T-cell (primary cell): ENCODE data around the gene RAB36. TPM values are rescaled to one million over a fixed set of nuclear protein-coding genes. Genes with fewer than 3 reads are reported as not detected.

Experiments used
- ATAC-seq, 4 experiments: fragments of 200-7000 bp in 3 of 4; fragments of 150-1000 bp in 1 of 4; cut with Tn5 transposase; replicated peaks in 1 of 4; 1 replicate in 3 of 4; 2 replicates in 1 of 4; pipeline ENCODE4 v1.10.0; 2021; ENCODE audit warnings: moderate library complexity in 3 of 4, mild to moderate bottlenecking in 2 of 4, moderate number of reproducible peaks in 1 of 4
- CTCF ChIA-PET, 2 donors: fragments of 300-600 bp; sonication (Branson Sonifier 250); formaldehyde crosslinking; loops; one replicate each; lab custom pipeline; 2022; ENCODE audit warnings: antibody characterized with exemption in 2 of 2; lab: Charles Lee
- POLR2A ChIA-PET, 2 donors: fragments of 300-600 bp; sonication (Branson Sonifier 250); formaldehyde crosslinking; loops; one replicate each; lab custom pipeline; 2022; ENCODE audit warnings: antibody characterized with exemption in 2 of 2; lab: Charles Lee
- DNase-seq, 35 experiments: peaks; one replicate each; pipeline versions ENCODE4 v3.0.0 to v3.0.0-alpha.2; 2013 to 2023
- H3K27ac ChIP-seq: one replicate; pipeline ENCODE4 v1.5.1; 2013; ENCODE audit warnings: low read length
- H3K27me3 ChIP-seq, 2 experiments: replicated peaks in 1 of 2; 1 replicate in 1 of 2; 2 replicates in 1 of 2; pipeline versions ENCODE4 v1.6.1 to v1.7.0; 2013; ENCODE audit warnings: low read length in 1 of 2, mixed read lengths in 1 of 2; ENCODE audit not compliant: control insufficient read depth in 2 of 2, insufficient read depth in 2 of 2; ENCODE audit errors: extremely low read depth in 1 of 2
- H3K36me3 ChIP-seq, 2 donors: 1 replicate in 1 of 2; 2 replicates in 1 of 2; pipeline versions ENCODE4 v1.6.1 to v1.7.0; 2013; ENCODE audit warnings: low read length in 1 of 2; ENCODE audit not compliant: control insufficient read depth in 2 of 2, insufficient read depth in 1 of 2; ENCODE audit errors: extremely low read depth in 1 of 2
- H3K4me1 ChIP-seq, 2 experiments: 1 replicate in 1 of 2; 2 replicates in 1 of 2; pipeline versions ENCODE4 v1.6.1 to v1.7.0; 2013; ENCODE audit warnings: low read length in 2 of 2, mixed read lengths in 1 of 2; ENCODE audit not compliant: insufficient read depth in 2 of 2, control insufficient read depth in 1 of 2; ENCODE audit errors: extremely low read depth in 1 of 2
- H3K4me3 ChIP-seq, 2 donors: 1 replicate in 1 of 2; 2 replicates in 1 of 2; pipeline versions ENCODE4 v1.5.1 to v1.7.0; 2013; ENCODE audit warnings: mild to moderate bottlenecking in 2 of 2, low read length in 1 of 2, moderate library complexity in 1 of 2; ENCODE audit not compliant: control insufficient read depth in 1 of 2; ENCODE audit errors: extremely low read depth in 1 of 2
- H3K9me3 ChIP-seq: 2 replicates; pipeline ENCODE4 v1.7.0; 2013
- H3K27ac Mint-ChIP-seq, 2 donors: one replicate each; pipeline ENCODE4 v1.8.0; 2020 to 2021; ENCODE audit warnings: mild to moderate bottlenecking in 2 of 2, mixed read lengths in 2 of 2
- H3K27me3 Mint-ChIP-seq, 2 donors: one replicate each; pipeline ENCODE4 v1.8.0; 2021 to 2022; ENCODE audit warnings: mixed read lengths in 2 of 2
- H3K36me3 Mint-ChIP-seq: one replicate; pipeline ENCODE4 v1.8.0; 2021; ENCODE audit warnings: mixed read lengths
- H3K4me1 Mint-ChIP-seq, 3 donors: one replicate each; pipeline ENCODE4 v1.8.0; 2020 to 2022; ENCODE audit warnings: mixed read lengths in 3 of 3, mild to moderate bottlenecking in 1 of 3
- H3K4me3 Mint-ChIP-seq, 3 donors: one replicate each; pipeline ENCODE4 v1.8.0; 2020 to 2022; ENCODE audit warnings: mild to moderate bottlenecking in 3 of 3, mixed read lengths in 3 of 3, moderate library complexity in 3 of 3
- H3K9me3 Mint-ChIP-seq, 3 donors: one replicate each; pipeline ENCODE4 v1.8.0; 2020 to 2022; ENCODE audit warnings: mixed read lengths in 3 of 3
- WGBS: methylation state at CpG from one replicate; pipeline ENCODE4 v1.1.5; 2013; ENCODE audit warnings: missing lambda C conversion rate; ENCODE audit not compliant: insufficient coverage; 5-methylcytosine and 5-hydroxymethylcytosine counted together
- total RNA-seq, 35 experiments: library from RNA in 6 of 35; stranded (reverse) in 6 of 35; fragments of 120-200 nt in 1 of 35; gene quantifications; one replicate each; pipeline versions ENCODE4 v1.2.1 to v1.2.4 and lab custom pipeline; 2013 to 2026

Gene RAB36
- total RNA-seq, 5 donors from 2014 or later (not counting 1 experiment from before 2014, with no cell fraction given), result 0.18 to 1.8 (median 0.47) TPM

DNA sequence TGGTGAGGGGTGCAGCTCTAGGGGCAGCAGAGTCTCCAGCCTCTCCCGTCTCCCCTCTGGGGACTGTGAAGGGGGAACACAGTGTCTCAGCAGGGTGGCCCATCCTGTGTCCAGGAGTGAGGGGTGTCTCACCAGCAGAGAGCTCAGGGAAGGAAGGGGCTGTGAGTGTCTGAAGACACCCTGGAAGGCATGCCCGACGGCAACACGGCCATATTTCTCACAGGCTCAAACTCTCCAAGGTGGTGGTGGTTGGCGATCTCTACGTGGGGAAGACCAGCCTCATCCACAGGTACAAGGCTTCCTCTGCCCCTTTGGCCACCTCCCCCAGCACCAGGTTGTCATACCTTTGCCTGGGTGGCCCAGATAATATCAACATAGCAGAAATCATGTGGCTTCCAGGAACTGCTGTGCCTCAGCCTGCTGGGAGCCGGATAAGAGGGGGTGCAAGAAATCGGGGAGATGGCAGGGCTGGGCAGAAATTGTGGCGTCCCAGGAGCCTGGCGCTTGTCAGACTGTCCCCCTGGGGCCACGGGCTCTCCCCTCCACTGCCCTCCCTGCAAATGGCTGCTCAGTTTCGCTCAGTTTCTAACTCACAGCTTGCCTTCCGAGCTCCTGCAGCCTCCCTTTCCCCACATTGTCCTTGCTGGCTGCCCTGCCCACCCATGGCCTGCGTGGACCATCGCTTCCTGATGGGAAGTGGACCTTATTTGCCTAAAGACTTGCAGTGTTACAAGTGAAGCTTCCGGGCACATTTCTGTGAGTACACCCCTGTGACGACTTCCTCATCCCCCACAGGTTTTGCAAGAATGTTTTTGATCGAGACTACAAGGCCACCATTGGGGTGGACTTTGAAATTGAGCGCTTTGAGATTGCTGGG, 7.2 kb downstream of the RAB36 start:
- WGBS, result 80% methylated on average over 8 of the region's 19 CpGs
- Histone ChIP-seq H3K4me1 (peaks cover 12 to 21% of the 10 kb centered on the region in 2 experiments), H3K27ac (peak overlapping the region; percentile 43), H3K9me3 (no peaks in the 10 kb centered on the region), H3K27me3 (no peaks in the 10 kb centered on the region), H3K4me3 (no peak overlapping the region), H3K36me3 (no peaks in the 10 kb centered on the region)
- peaks cover 10 to 20% (median 16%) of the 10 kb centered on the region in 3 donors for H3K4me1 Mint-ChIP-seq
- H3K27ac Mint-ChIP-seq, result peak overlapping the region; percentile 76 to 85
- peak overlapping the region in 1 of 3 donors; percentile 40 for H3K4me3 Mint-ChIP-seq
- ChIA-PET POLR2A (no interaction called here), CTCF (interaction anchor here in 1 of 2 donors (0.8 kb wide), 1 partner anchor 23 kb away, joined by 3 read pairs; no protein-coding TSS in a partner anchor)
- peak in 2 of 4 experiments; percentile 38 to 40 for ATAC-seq
- no peaks in the 10 kb centered on the region for H3K27me3 Mint-ChIP-seq
- no peaks in the 10 kb centered on the region for H3K9me3 Mint-ChIP-seq
- DNase-seq, result no peak
- H3K36me3 Mint-ChIP-seq, result no peaks in the 10 kb centered on the region

DNA sequence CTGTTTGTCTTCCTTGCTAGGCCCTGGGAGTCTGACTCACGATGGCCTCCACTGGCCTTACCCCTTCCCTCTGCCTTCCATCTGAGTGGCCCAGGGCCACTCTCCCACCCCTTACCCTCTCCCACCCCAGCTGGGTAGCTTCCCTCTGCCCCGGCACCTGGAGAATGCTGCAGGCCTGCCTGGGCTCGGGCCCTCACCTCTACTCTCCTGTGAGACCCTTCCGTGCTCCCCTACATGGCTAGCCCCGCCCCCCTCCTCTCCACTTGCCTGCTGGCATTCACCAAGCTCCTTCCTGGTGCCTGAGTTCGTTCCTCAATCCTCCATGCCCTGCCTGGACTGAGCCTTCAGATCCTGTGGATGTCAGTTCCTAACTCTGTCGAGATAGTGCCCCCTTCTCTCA, 8.7 kb downstream of the RAB36 start:
- no peak overlapping the region for H3K27ac Mint-ChIP-seq
- DNase-seq (no peak), ATAC-seq (no peak)
- H3K4me1 Mint-ChIP-seq, result peaks cover 10 to 20% (median 16%) of the 10 kb centered on the region in 3 donors
- Histone ChIP-seq H3K27ac (no peak overlapping the region), H3K36me3 (peaks cover 0 to under 1% of the 10 kb centered on the region in 2 donors), H3K4me1 (peaks cover 12 to 21% of the 10 kb centered on the region in 2 experiments), H3K27me3 (no peaks in the 10 kb centered on the region), H3K4me3 (no peak overlapping the region), H3K9me3 (no peaks in the 10 kb centered on the region)
- peak overlapping the region in 1 of 3 donors; percentile 40 for H3K4me3 Mint-ChIP-seq
- H3K9me3 Mint-ChIP-seq, result no peaks in the 10 kb centered on the region
- no peaks in the 10 kb centered on the region for H3K27me3 Mint-ChIP-seq
- WGBS, result 96% methylated on average over 5 of the region's 7 CpGs
- H3K36me3 Mint-ChIP-seq, result no peaks in the 10 kb centered on the region
- ChIA-PET POLR2A (interaction anchor here (0.6 kb wide), 3 partner anchors 9 to 16 kb away, joined by 7 to 10 read pairs (median 7); partner anchors contain the start of gene RSPH14 (in 1 of the 2)), CTCF (interaction anchor here (0.6 to 0.7 kb wide), 3 partner anchors 16 to 354 kb away, joined by 3 to 5 read pairs (median 3); no protein-coding TSS in a partner anchor)

DNA sequence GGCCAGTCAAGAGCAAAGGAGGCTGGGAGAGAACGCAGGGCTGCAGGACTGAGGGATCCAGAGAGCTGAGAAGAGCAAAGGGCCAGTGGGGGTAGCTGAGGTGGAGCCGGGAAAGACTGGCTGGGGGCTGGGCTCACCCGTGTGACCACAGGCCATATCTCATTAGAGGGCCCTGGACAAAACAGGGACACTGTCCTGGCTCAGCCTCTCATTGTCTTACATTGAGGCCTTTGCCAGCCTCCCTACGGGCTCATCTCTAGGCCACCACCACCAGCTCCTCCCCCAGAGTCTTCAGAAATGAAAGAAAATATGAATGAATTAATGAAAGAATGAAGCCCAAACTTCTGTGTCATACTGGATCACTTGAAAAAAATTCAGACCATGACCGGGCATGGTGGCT, 9.2 kb downstream of the RAB36 start:
- ChIA-PET POLR2A (no interaction called here), CTCF (no interaction called here)
- 92% methylated on average over 2 of the region's 5 CpGs for WGBS
- Histone ChIP-seq H3K27ac (no peak overlapping the region), H3K9me3 (no peaks in the 10 kb centered on the region), H3K27me3 (no peaks in the 10 kb centered on the region), H3K36me3 (peaks cover 0 to 2% of the 10 kb centered on the region in 2 donors), H3K4me1 (peaks cover 12 to 21% of the 10 kb centered on the region in 2 experiments), H3K4me3 (no peak overlapping the region)
- no peak for ATAC-seq
- Mint-ChIP-seq H3K36me3 (no peaks in the 10 kb centered on the region), H3K27me3 (no peaks in the 10 kb centered on the region), H3K4me1 (peaks cover 10 to 20% (median 16%) of the 10 kb centered on the region in 3 donors), H3K9me3 (no peaks in the 10 kb centered on the region), H3K4me3 (no peak overlapping the region), H3K27ac (no peak overlapping the region)
- no peak for DNase-seq

DNA sequence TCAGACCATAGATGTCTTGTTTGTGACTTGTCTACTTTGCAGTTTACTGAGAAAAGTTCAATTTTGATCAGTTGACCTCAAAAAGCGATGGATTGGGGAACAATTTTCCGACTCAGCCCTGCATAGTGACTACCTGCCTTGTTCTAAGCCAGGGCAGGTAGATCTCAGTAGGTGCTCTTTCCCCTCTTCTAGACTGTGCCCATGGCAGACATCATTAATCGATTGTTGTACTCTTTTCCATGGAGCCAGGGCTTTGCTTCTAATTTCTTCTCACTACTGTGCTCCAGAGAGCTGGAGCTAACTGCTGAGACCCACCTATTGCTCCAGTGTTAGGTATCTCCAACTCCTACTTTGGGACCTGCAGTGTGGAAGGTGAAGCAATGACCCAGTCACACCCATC, 9.9 kb downstream of the RAB36 start:
- Mint-ChIP-seq H3K4me3 (no peak overlapping the region), H3K36me3 (no peaks in the 10 kb centered on the region), H3K27me3 (no peaks in the 10 kb centered on the region), H3K27ac (no peak overlapping the region), H3K9me3 (no peaks in the 10 kb centered on the region), H3K4me1 (peaks cover 10 to 20% (median 16%) of the 10 kb centered on the region in 3 donors)
- POLR2A ChIA-PET, result no interaction called here
- no peak for ATAC-seq
- Histone ChIP-seq H3K4me3 (no peak overlapping the region), H3K9me3 (no peaks in the 10 kb centered on the region), H3K4me1 (peaks cover 12 to 21% of the 10 kb centered on the region in 2 experiments), H3K27ac (no peak overlapping the region), H3K36me3 (peaks cover 0 to 2% of the 10 kb centered on the region in 2 donors), H3K27me3 (no peaks in the 10 kb centered on the region)
- CTCF ChIA-PET, result no interaction called here
- DNase-seq, result no peak
- 86% methylated on average over 3 of the region's 3 CpGs for WGBS

DNA sequence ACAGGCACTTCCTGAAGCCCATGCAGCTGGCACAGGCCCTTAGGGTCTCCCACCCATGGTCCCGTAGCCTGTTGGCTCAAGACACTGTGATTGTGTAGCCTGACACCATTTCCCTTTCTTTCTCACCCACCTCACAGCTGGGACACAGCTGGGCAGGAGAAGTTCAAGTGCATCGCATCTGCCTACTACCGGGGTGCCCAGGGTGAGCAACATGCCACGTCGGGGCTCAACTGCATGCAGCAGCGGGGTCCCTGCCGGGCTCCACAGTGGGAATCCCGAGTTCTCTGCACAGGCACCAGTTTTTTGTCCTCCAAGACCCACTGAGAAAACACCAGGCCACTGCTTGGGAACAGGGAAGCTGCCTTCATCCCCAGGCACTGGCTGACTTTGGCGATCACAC, 10.6 kb downstream of the RAB36 start:
- Histone ChIP-seq H3K27me3 (no peaks in the 10 kb centered on the region), H3K4me1 (peaks cover 12 to 21% of the 10 kb centered on the region in 2 experiments), H3K27ac (no peak overlapping the region), H3K4me3 (no peak overlapping the region), H3K9me3 (no peaks in the 10 kb centered on the region), H3K36me3 (peaks cover 0 to 2% of the 10 kb centered on the region in 2 donors)
- Mint-ChIP-seq H3K4me1 (peaks cover 10 to 20% (median 16%) of the 10 kb centered on the region in 3 donors), H3K36me3 (no peaks in the 10 kb centered on the region), H3K27me3 (no peaks in the 10 kb centered on the region), H3K9me3 (no peaks in the 10 kb centered on the region), H3K27ac (no peak overlapping the region), H3K4me3 (no peak overlapping the region)
- ChIA-PET POLR2A (no interaction called here), CTCF (no interaction called here)
- WGBS, result 86% methylated on average over 8 of the region's 9 CpGs
- no peak for DNase-seq
- no peak for ATAC-seq

DNA sequence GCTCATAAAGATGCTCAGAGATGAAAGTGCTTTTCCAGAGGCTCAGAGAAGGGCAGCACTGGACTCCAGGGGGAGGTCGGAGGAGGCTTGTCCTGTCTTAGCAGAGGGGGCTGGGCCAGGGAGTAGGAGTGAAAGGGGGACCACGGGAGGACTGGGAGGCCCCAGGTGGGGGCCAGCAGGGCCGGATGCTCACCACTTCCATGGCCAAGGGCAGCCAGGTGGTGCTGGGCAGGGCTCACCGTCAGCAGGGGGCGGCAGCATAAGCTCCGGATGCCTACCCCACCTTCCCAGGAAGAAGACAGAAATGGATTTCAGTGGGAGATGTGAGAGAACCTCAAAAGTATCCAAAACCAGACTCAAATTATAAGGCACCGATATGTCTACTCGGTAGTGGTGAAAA, 11.0 kb downstream of the RAB36 start:
- Mint-ChIP-seq H3K27ac (no peak overlapping the region), H3K9me3 (no peaks in the 10 kb centered on the region), H3K4me1 (peaks cover 10 to 20% (median 16%) of the 10 kb centered on the region in 3 donors), H3K4me3 (no peak overlapping the region), H3K36me3 (no peaks in the 10 kb centered on the region), H3K27me3 (no peaks in the 10 kb centered on the region)
- Histone ChIP-seq H3K4me1 (peaks cover 12 to 21% of the 10 kb centered on the region in 2 experiments), H3K27ac (no peak overlapping the region), H3K4me3 (no peak overlapping the region), H3K27me3 (no peaks in the 10 kb centered on the region), H3K36me3 (peaks cover 0 to 2% of the 10 kb centered on the region in 2 donors), H3K9me3 (no peaks in the 10 kb centered on the region)
- ChIA-PET CTCF (no interaction called here), POLR2A (no interaction called here)
- DNase-seq (no peak), ATAC-seq (no peak)
- WGBS, result 61% methylated on average over 2 of the region's 8 CpGs
